ENCODE results near the gene TFEB. TPM values are rescaled to one million over a fixed set of nuclear protein-coding genes. Genes with fewer than 3 reads are reported as not detected.

The TFEB gene
- total RNA-seq, 1 donor from 2014 or later = 18.6 TPM

GRCh38 chr6:41634657-41635056, 100.8 kb downstream of the TFEB start:
- Histone ChIP-seq H3K27ac (no peak overlapping the region), H3K4me3 (no peak overlapping the region), H3K9me3 (no peaks in the 10 kb centered on the region), H3K4me1 (peaks cover 14 to 16% of the 10 kb centered on the region in 2 donors), H3K36me3 (no peaks in the 10 kb centered on the region), H3K27me3 (peaks cover 19% of the 10 kb centered on the region)
- no peak for TF ChIP-seq CTCF (IDR thresholded peaks at IDR 0.05)
- intact Hi-C loops (cut with DNase I) = no loop called here
- DNase-seq (ENCODE audit: low spot score in 2 of 2) = no peak

Other genes with a start within 250 kb of the TFEB start
- 19.5 TPM for gene FOXP4, start 189.2 kb downstream of the TFEB start, total RNA-seq
- 94.7 TPM for gene MDFI, start 97.1 kb downstream of the TFEB start, total RNA-seq
- 0.53 TPM for gene PGC, start 11.8 kb upstream of the TFEB start, total RNA-seq
- gene FRS3, start 44.3 kb upstream of the TFEB start, total RNA-seq = 26.0 TPM
- gene PRICKLE4, start 45.2 kb upstream of the TFEB start, total RNA-seq = 15.5 TPM
- 79.9 TPM for gene TOMM6, start 52.1 kb upstream of the TFEB start, total RNA-seq
- gene USP49, start 159.8 kb upstream of the TFEB start, total RNA-seq = 8.7 TPM
- 13.5 TPM for gene MED20, start 185.5 kb upstream of the TFEB start, total RNA-seq
- 1.6 TPM for gene BYSL, start 185.9 kb upstream of the TFEB start, total RNA-seq
- 130 TPM for gene CCND3, start 206.2 kb upstream of the TFEB start, total RNA-seq